Occipital lobe (tissue), 2 donors: ENCODE results near the gene HDAC7. TPM values are rescaled to one million over a fixed set of nuclear protein-coding genes. Genes with fewer than 3 reads are reported as not detected.

ENCODE experiments used
- DNase-seq: peaks from one replicate; lab custom pipeline; 2025; lab: John Stamatoyannopoulos, UW
- total RNA-seq: library from RNA; depleted of rRNA; stranded (reverse); fragments of >200 nt; gene quantifications from one replicate; pipeline ENCODE4 v1.2.3, GENCODE V29; 2014

The HDAC7 gene
- total RNA-seq, 1 donor from 2014 or later = 5.9 TPM

- DNase-seq = no peak
These were observed 24.4 kb downstream of the HDAC7 start for GRCh38 chr12:47795121-47795813.

- DNase-seq = no peak
These were observed 25.0 kb downstream of the HDAC7 start for GRCh38 chr12:47794679-47795078.

GRCh38 chr12:47793015-47793681 lies 26.6 kb downstream of the HDAC7 start:
- DNase-seq = no peak

- no peak for DNase-seq
These were observed 27.8 kb downstream of the HDAC7 start for GRCh38 chr12:47791874-47792273.

DNA sequence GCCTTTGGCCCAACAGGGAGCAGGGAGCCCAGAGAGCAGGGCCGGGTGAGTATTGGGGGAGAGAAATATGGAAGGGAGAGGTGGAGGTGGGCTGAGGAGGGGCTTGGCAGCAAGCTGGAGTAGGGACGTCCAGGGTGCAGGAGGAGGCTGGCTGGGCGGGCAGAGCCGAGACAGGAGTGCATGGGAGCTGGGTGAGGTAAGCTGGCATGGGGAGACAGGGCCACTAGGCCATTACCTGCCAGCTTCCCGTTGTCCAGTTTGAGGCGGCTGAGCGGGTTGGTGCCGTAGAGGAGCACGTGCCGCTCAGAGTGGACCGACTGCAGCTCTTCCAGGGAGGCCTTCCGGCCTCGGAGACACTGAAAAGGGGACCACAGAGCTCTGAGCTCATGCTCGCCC lies 28.4 kb downstream of the HDAC7 start:
- DNase-seq = no peak

- no peak for DNase-seq
These were observed 28.9 kb downstream of the HDAC7 start for GRCh38 chr12:47790676-47791350.

DNA sequence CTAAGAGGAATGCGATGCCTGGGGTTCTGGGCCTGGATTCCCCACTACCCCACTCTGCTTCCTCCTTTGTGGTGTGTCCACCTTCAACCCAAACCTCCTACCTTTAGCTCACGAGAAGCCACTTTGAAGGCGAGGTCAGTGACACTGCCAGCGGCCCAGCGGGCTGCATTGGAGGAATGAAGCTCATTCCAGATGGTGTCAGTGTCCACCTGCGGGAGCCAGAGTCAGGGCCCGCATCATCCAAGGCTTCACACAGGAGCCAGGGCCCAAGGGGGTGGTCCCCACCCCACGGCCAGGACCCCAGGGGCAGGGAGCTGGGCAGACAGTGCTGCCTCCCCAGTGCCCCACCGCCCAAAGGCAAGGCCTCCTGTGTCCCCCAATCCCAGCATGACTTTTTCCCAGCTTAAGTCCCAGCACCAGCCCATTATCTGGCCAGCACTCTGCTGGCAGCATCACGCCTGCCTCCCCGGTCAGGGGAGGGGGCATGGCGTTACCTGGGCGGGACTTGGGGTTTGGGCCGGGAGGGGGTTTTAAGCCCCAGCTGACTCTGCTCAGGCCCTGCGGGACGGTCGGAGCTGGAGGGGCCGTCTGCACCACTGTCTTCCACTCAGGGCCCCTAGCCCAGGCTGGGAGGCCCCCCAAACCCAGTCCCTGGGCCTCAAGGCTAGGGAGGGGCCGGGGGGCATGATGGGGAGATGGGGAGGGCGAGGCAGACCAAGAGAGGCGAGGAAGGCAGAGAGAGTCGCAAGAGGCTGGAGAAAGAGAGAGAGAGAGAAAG lies 29.8 kb downstream of the HDAC7 start:
- DNase-seq = no peak

- DNase-seq = no peak
These were observed 30.6 kb downstream of the HDAC7 start for GRCh38 chr12:47789141-47789540.

DNA sequence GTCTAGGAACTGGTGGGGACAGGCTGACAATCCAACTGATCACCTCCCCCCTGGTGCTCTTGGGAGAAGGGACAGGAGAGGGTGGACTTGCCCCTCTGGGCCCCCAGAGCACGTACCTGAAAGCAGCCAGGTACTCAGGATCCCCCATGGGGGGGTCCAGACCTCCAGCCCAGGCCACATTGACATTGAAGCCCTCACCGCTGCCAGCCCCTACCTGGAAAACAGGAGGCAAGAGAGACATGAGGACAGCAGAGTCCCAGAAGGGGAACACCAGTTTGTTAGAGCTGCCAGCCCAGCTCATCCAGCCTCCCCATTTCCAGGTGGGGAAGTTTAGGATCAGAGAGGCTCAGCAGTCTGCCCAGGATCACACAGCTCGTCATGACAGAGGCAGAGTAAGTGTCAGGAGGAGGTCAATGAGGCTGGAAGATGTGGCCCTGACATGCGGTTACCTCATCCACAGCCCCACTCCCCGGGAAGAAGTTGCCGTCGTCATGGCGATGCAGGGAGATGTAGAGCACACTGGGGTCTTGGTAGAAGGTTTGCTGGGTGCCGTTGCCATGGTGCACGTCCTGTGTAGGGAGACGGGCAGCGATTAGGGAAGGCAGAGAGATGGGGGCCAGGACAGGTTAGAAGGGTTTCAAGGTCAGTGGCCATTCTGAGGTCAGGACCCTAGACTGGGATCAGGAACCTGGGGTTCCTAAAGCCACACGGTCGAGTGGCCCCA lies 31.9 kb downstream of the HDAC7 start:
- DNase-seq = no peak

DNA sequence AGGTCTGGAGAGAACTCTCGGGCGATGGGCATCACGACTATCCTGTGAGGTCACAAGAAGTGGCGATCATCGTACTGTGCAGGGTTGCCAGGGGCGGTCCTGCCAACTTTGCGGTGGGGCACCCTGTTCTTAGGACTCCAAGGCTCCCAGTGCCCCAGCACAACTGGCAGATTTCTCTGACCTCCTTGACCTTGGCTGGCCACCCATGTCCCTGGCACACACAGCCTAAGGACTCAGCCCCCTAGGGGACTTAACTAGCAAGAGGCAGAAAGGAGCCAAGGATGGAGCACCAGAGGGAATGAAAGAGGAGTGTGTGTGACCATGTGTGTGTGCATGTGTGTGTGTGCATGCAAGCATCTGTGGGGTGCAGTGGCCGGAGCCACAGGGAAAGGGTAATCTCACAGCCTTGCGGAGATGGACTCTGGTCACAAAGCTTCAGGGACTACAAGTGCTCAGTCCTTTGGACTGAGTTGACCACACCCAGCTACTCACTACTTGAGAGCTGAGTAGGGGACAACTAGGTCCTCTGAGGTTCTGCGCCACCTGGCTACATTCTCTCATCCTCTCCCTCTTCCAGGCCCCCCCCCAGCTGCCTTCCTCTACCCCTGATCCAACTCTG lies 32.9 kb downstream of the HDAC7 start:
- DNase-seq = no peak

- no peak for DNase-seq
These were observed 33.6 kb downstream of the HDAC7 start for GRCh38 chr12:47785887-47786661.

GRCh38 chr12:47785036-47785886 lies 34.4 kb downstream of the HDAC7 start:
- DNase-seq = no peak

- DNase-seq = no peak
These were observed 35.6 kb downstream of the HDAC7 start for GRCh38 chr12:47783821-47784819.

GRCh38 chr12:47783024-47783755 lies 36.5 kb downstream of the HDAC7 start:
- DNase-seq = no peak

DNA sequence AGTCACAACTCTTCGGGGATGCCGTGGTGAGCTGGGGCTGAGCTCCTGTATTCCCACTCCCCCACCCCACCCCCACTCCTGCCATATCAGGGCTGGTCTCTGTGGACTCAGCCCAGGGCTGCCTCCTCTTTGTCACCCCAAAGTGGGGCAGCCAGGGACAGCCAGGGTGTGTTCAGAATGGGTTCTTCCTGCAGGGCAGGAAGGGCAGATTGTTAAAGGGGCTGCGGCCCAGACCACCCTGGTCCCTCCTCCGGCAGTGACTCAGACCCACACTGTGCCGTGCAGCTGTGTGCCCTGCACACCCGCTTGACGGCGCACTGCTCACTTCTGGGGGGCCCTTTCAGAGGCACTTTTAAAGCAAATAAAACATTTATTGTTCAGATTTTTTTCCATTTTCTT lies 37.3 kb downstream of the HDAC7 start:
- no peak for DNase-seq

DNA sequence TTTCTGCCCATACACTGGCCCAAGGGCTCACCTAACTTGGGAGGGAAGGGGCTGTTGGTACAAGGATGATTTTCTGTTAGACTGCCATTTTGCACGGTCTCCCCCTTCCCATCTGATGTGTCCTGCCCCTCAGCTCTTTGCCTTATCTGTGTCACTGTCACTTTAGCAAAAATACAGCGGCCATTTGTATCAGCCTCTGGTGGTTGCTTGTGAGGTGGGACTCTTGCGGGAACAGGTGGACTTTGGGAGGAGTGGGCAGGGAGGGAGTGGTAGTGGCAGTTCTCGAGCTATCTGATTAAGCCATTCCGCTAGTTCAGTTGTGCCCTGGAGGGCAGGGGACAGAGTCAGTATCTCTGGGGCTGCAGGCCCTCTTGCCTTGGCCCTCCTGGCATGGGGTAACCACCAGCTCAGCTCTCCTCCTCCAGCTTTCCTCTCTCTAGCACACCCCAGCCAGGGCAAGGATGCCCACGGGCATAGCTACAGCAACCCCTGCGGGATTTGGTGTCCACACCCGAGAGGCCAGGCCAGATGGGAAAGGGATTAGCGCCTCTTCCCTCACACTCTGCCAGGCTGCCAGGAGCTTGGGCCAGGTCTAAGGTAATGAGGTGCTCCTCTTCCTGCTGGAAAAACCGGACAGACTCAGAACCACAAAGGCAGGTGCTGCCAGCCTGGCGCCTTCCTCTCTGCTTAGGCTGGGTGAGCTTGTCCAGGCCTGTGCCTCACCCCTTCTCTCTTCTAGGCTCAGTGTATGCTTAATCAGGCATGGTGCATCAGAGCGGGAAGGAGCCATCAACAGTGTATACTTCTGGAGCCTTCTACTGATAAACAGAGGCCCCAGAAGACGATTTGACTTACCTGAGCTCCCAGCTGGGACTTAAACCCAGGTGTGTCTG lies 38.0 kb downstream of the HDAC7 start:
- DNase-seq = no peak
